H1 (cell line): ENCODE results near the gene GABRR3. TPM values are rescaled to one million over a fixed set of nuclear protein-coding genes. Genes with fewer than 3 reads are reported as not detected.

ENCODE experiments used
- CTCF ChIA-PET: fragments of 300-600 bp; sonication (Branson Sonifier 250); formaldehyde crosslinking; loops from one replicate; lab custom pipeline; 2021; ENCODE audit not compliant: partially characterized antibody; lab: Charles Lee
- POLR2A ChIA-PET: fragments of 300-600 bp; sonication (Branson Sonifier 250); formaldehyde crosslinking; loops from one replicate; lab custom pipeline; 2021; ENCODE audit warnings: inconsistent platforms; ENCODE audit not compliant: partially characterized antibody; lab: Charles Lee
- DNase-seq, 2 experiments: peaks; one replicate each; pipeline versions ENCODE4 v3.0.0 to v3.0.0-alpha.2; 2010 to 2022; ENCODE audit warnings: low spot score in 2 of 2, low read depth in 1 of 2, mixed read lengths in 1 of 2
- FAIRE-seq: peaks from 2 replicates; lab custom pipeline; 2011; peaks lifted over from hg19 to GRCh38; lab: Jason Lieb, UNC
- H2AFZ ChIP-seq: 2 replicates; pipeline ENCODE4 v1.8.1; 2012; ENCODE audit warnings: low read length, inconsistent platforms
- H2AK5ac ChIP-seq: 2 replicates; pipeline ENCODE4 v1.6.1; 2013; ENCODE audit warnings: low read depth, low read length
- H2BK120ac ChIP-seq: replicated peaks from 2 replicates; pipeline ENCODE3; 2013; ENCODE audit warnings: low read depth, low read length, inconsistent platforms
- H2BK12ac ChIP-seq: 2 replicates; pipeline ENCODE4 v1.6.1; 2013; ENCODE audit warnings: low read depth, low read length
- H2BK15ac ChIP-seq: 2 replicates; pipeline ENCODE4 v1.6.1; 2013; ENCODE audit warnings: low read length
- H2BK20ac ChIP-seq: 2 replicates; pipeline ENCODE4 v1.6.1; 2013; ENCODE audit warnings: low read length
- H2BK5ac ChIP-seq: 2 replicates; pipeline ENCODE4 v1.6.1; 2013; ENCODE audit warnings: low read depth, low read length
- H3K14ac ChIP-seq: 2 replicates; pipeline ENCODE4 v1.6.1; 2013; ENCODE audit warnings: inconsistent platforms; ENCODE audit not compliant: insufficient read length
- H3K18ac ChIP-seq: 2 replicates; pipeline ENCODE4 v1.6.1; 2013; ENCODE audit warnings: low read length; ENCODE audit errors: extremely low read depth
- H3K23ac ChIP-seq: 2 replicates; pipeline ENCODE4 v1.6.1; 2013; ENCODE audit warnings: inconsistent platforms; ENCODE audit not compliant: insufficient read length
- H3K23me2 ChIP-seq: 2 replicates; pipeline ENCODE4 v1.6.1; 2013; ENCODE audit warnings: low read depth, low read length
- H3K27ac ChIP-seq: 2 replicates; pipeline ENCODE4 v1.6.1; 2011; ENCODE audit warnings: low read depth, low read length, inconsistent platforms
- H3K27me3 ChIP-seq, 4 experiments: replicated peaks in 1 of 4; 1 replicate in 1 of 4; 2 replicates in 3 of 4; pipeline versions ENCODE4 v1.6.1 to v1.8.1; 2011 to 2013; ENCODE audit warnings: low read length in 3 of 4, mild to moderate bottlenecking in 3 of 4, inconsistent platforms in 2 of 4, mixed read lengths in 2 of 4, moderate library complexity in 1 of 4; ENCODE audit not compliant: control insufficient read depth in 3 of 4, insufficient read depth in 3 of 4; ENCODE audit errors: extremely low read depth in 1 of 4
- H3K36me3 ChIP-seq, 4 experiments: 2 replicates each; pipeline versions ENCODE4 v1.6.1 to v1.8.1; 2011 to 2013; ENCODE audit warnings: mild to moderate bottlenecking in 4 of 4, low read length in 3 of 4, moderate library complexity in 2 of 4, control low read depth in 1 of 4, inconsistent platforms in 1 of 4; ENCODE audit not compliant: insufficient read depth in 4 of 4, control insufficient read depth in 2 of 4
- H3K4ac ChIP-seq: replicated peaks from 2 replicates; pipeline ENCODE3; 2013; ENCODE audit warnings: low read length, low read depth, mixed read lengths, inconsistent platforms; ENCODE audit not compliant: insufficient read length
- H3K4me1 ChIP-seq, 4 experiments: replicated peaks in 1 of 4; 1 replicate in 1 of 4; 2 replicates in 3 of 4; pipeline versions ENCODE4 v1.6.1 to v1.8.1; 2011 to 2013; ENCODE audit warnings: low read length in 3 of 4, inconsistent platforms in 2 of 4, mixed read lengths in 1 of 4; ENCODE audit not compliant: insufficient read depth in 4 of 4, control insufficient read depth in 3 of 4
- H3K4me2 ChIP-seq, 2 experiments: 2 replicates each; pipeline versions ENCODE4 v1.6.1 to v1.8.1; 2011 to 2013; ENCODE audit warnings: low read depth in 2 of 2, low read length in 2 of 2, control low read depth in 1 of 2, inconsistent platforms in 1 of 2, mild to moderate bottlenecking in 1 of 2; ENCODE audit not compliant: insufficient read depth in 1 of 2
- H3K4me3 ChIP-seq, 4 experiments: fragments of 200-600, 300-600 bp in 1 of 4; sonication (generic), shearing (Covaris generic), sonication (Bioruptor Twin) in 1 of 4; 2 replicates each; pipeline versions ENCODE4 v1.5.1 to v1.8.1; 2011 to 2016; ENCODE audit warnings: low read length in 4 of 4, low read depth in 3 of 4, control low read depth in 2 of 4, inconsistent platforms in 2 of 4, mild to moderate bottlenecking in 2 of 4, mixed read lengths in 1 of 4, moderate library complexity in 1 of 4; ENCODE audit not compliant: insufficient read depth in 2 of 4; ENCODE audit errors: extremely low read depth in 1 of 4
- H3K56ac ChIP-seq: replicated peaks from 2 replicates; pipeline ENCODE3; 2013; ENCODE audit warnings: low read depth, mild to moderate bottlenecking, mixed read lengths, low read length, inconsistent platforms; ENCODE audit not compliant: insufficient read length
- H3K79me1 ChIP-seq: 2 replicates; pipeline ENCODE4 v1.6.1; 2013; ENCODE audit warnings: low read depth, low read length, control low read depth
- H3K79me2 ChIP-seq, 2 experiments: 2 replicates each; pipeline versions ENCODE4 v1.6.1 to v1.8.1; 2012 to 2013; ENCODE audit warnings: low read length in 2 of 2, mild to moderate bottlenecking in 2 of 2, inconsistent platforms in 1 of 2; ENCODE audit not compliant: insufficient read depth in 2 of 2, control insufficient read depth in 1 of 2
- H3K9ac ChIP-seq, 4 experiments: replicated peaks in 1 of 4; 1 replicate in 1 of 4; 2 replicates in 3 of 4; pipeline versions ENCODE4 v1.6.1 to v1.8.1; 2011 to 2013; ENCODE audit warnings: low read depth in 3 of 4, low read length in 3 of 4, control low read depth in 2 of 4, mild to moderate bottlenecking in 2 of 4, moderate library complexity in 2 of 4, inconsistent platforms in 1 of 4; ENCODE audit errors: extremely low read depth in 1 of 4
- H3K9me3 ChIP-seq, 2 experiments: 2 replicates each; pipeline versions ENCODE4 v1.6.1 to v1.8.1; 2012 to 2013; ENCODE audit warnings: mild to moderate bottlenecking in 2 of 2, moderate library complexity in 2 of 2, control low read depth in 1 of 2, inconsistent platforms in 1 of 2, low read depth in 1 of 2, low read length in 1 of 2, mixed read lengths in 1 of 2; ENCODE audit not compliant: insufficient read depth in 2 of 2
- H4K20me1 ChIP-seq, 2 experiments: replicated peaks in 1 of 2; 2 replicates each; pipeline versions ENCODE3 to v1.8.1; 2011 to 2013; ENCODE audit warnings: inconsistent platforms in 2 of 2, low read length in 2 of 2, mild to moderate bottlenecking in 1 of 2; ENCODE audit not compliant: insufficient read depth in 2 of 2, control insufficient read depth in 1 of 2
- H4K5ac ChIP-seq: 2 replicates; pipeline ENCODE4 v1.6.1; 2013; ENCODE audit warnings: low read length, low read depth, mixed read lengths, inconsistent platforms; ENCODE audit not compliant: insufficient read length
- H4K8ac ChIP-seq: 2 replicates; pipeline ENCODE4 v1.8.0; 2013; ENCODE audit warnings: mild to moderate bottlenecking, moderate library complexity, low read length, inconsistent platforms; ENCODE audit not compliant: insufficient read depth; ENCODE audit errors: extremely low read depth
- H4K91ac ChIP-seq: replicated peaks from 2 replicates; pipeline ENCODE3; 2013; ENCODE audit warnings: low read length, mixed read lengths, inconsistent platforms; ENCODE audit not compliant: insufficient read length
- CBX8 ChIP-seq: fragments of 300-800, 300-1000 bp; sonication (generic); IDR thresholded peaks from 2 replicates; pipeline ENCODE4 v1.7.1; 2016; ENCODE audit warnings: low read depth, low read length, borderline replicate concordance
- CEBPB ChIP-seq: IDR thresholded peaks from 2 replicates; pipeline ENCODE4 v1.6.1; 2012; ENCODE audit warnings: low read depth, low read length
- EGR1 ChIP-seq: IDR thresholded peaks from 2 replicates; pipeline ENCODE4 v1.6.1; 2011; ENCODE audit warnings: low read depth, low read length, borderline replicate concordance
- EZH2 ChIP-seq: fragments of 200-600 bp; sonication (generic); IDR thresholded peaks from 2 replicates; pipeline ENCODE4 v1.7.1; 2012; ENCODE audit warnings: low read depth, mild to moderate bottlenecking, moderate library complexity, low read length, inconsistent platforms; ENCODE audit not compliant: severe bottlenecking
- FOSL1 ChIP-seq: IDR thresholded peaks from 2 replicates; pipeline ENCODE4 v1.6.1; 2011; ENCODE audit warnings: mild to moderate bottlenecking, low read depth, low read length, moderate library complexity; ENCODE audit not compliant: insufficient read depth
- GTF2F1 ChIP-seq: IDR thresholded peaks from 2 replicates; pipeline ENCODE4 v1.6.1; 2012; ENCODE audit warnings: low read depth, low read length, improper control_type of control experiment, borderline replicate concordance
- KDM5A ChIP-seq: fragments of 200-600 bp; IDR thresholded peaks from 2 replicates; pipeline ENCODE4 v1.7.1; 2012; ENCODE audit warnings: mild to moderate bottlenecking, low read length, inconsistent platforms, mixed read lengths
- SAP30 ChIP-seq: fragments of 300-600 bp; sonication (generic); IDR thresholded peaks from 2 replicates; pipeline ENCODE4 v1.7.1; 2012; ENCODE audit warnings: low read length, moderate library complexity, mild to moderate bottlenecking, inconsistent platforms; ENCODE audit not compliant: insufficient read depth, insufficient replicate concordance
- YY1 ChIP-seq: IDR thresholded peaks from 2 replicates; pipeline ENCODE4 v1.6.1; 2011; ENCODE audit warnings: low read depth, mild to moderate bottlenecking, low read length
- WGBS, 2 experiments: shearing (Covaris generic) in 1 of 2; methylation state at CpG; one replicate each; pipeline versions ENCODE4 v1.1.6 to v1.1.7; 2013 to 2015; ENCODE audit warnings: low lambda C conversion rate in 2 of 2, mixed read lengths in 2 of 2, inconsistent platforms in 1 of 2, low coverage in 1 of 2, missing lambda C conversion rate in 1 of 2; ENCODE audit not compliant: insufficient replicate concordance in 2 of 2, insufficient coverage in 1 of 2, insufficient read length in 1 of 2; ENCODE audit errors: extremely low coverage in 1 of 2, missing lambda C conversion rate in 1 of 2; 5-methylcytosine and 5-hydroxymethylcytosine counted together
- polyA plus RNA-seq, 7 experiments: library from polyadenylated mRNA; depleted of rRNA in 3 of 7; stranded (reverse) in 5 of 7; unstranded in 2 of 7; fragments of >200 nt in 5 of 7; fragments of 200-250 nt in 2 of 7; gene quantifications; 1 replicate in 5 of 7; 2 replicates in 1 of 7; 4 replicates in 1 of 7; pipeline versions ENCODE4 v1.2.1 to v1.2.3, GENCODE V29; 2011 to 2013; ENCODE audit warnings: missing spikeins in 2 of 7, mixed read lengths in 2 of 7
- total RNA-seq: library from RNA; stranded (reverse); fragmentation: NEBNext Ultra II Directional; extraction: Animal tissue kit (Norgen Biotek cat#: 25700); gene quantifications from 2 replicates; pipeline ENCODE4 v1.2.1, GENCODE V29; 2021
- TF ChIP-seq, protein P1 (sequence below): IDR thresholded peaks from 2 replicates; pipeline ENCODE4 v1.6.1; 2012; ENCODE audit warnings: low read length, inconsistent platforms

The GABRR3 gene
- total and polyA plus RNA-seq, 2 of the 8 experiments (the other 6 are each of a cell fraction or from before 2014, with no cell fraction given) = not detected

DNA sequence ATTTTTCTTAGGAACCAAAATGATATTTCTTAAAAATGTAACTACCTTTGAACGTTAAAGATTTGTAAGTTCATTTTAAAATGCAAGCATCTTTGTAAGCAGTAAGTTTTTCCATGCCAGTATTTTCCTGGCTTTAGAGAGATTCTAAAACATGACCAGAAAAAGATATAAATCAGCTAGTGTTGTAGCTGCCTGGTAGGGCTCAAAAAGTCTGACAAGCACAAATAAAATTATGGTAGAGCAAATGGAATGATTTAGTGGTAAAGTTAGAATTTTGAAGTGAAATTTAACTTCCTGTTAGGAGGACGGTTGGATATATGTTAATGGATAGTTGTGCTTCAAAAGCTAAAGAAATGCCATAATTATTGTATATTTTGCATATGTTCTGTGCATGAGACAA is 29.7 kb downstream of the GABRR3 start:
- Histone ChIP-seq H2AK5ac (no peak overlapping the region), H2BK5ac (no peak overlapping the region), H4K20me1 (no peaks in the 10 kb centered on the region), H3K4me3 (no peak overlapping the region), H3K27ac (no peak overlapping the region), H3K9ac (no peak overlapping the region), H3K23me2 (no peaks in the 10 kb centered on the region), H3K9me3 (no peaks in the 10 kb centered on the region), H2AFZ (no peak overlapping the region), H4K91ac (no peak overlapping the region), H3K4me1 (no peaks in the 10 kb centered on the region), H3K18ac (no peak overlapping the region), H2BK20ac (no peak overlapping the region), H2BK12ac (no peak overlapping the region), H3K14ac (no peak overlapping the region), H3K4ac (no peak overlapping the region), H3K79me2 (no peaks in the 10 kb centered on the region), H3K23ac (no peak overlapping the region), H3K56ac (no peak overlapping the region), H3K27me3 (peaks cover 0 to 2% (median 0%) of the 10 kb centered on the region in 4 experiments; a peak in 1 of 7 replicates), H4K5ac (no peak overlapping the region), H3K79me1 (no peaks in the 10 kb centered on the region), H2BK120ac (no peak overlapping the region), H3K36me3 (no peaks in the 10 kb centered on the region), H2BK15ac (no peak overlapping the region), H4K8ac (no peak overlapping the region), H3K4me2 (no peak overlapping the region)
- 79% methylated on average over 2 of the region's 2 CpGs; no CpG with 5 or more reads in 1 of the 2 experiments for whole genome bisulfite sequencing, 2 experiments
- POLR2A ChIA-PET = no interaction called here
- DNase-seq (no peak), FAIRE-seq (no peak)
- CTCF ChIA-PET = interaction anchor here (0.7 to 1.2 kb wide), 3 partner anchors 14 to 508 kb away, joined by 3 to 4 read pairs (median 3); no protein-coding TSS in a partner anchor
- TF ChIP-seq CBX8 (no peak), FOSL1 (no peak), GTF2F1 (no peak), YY1 (no peak), EZH2 (no peak), KDM5A (no peak), CEBPB (no peak), EGR1 (no peak), SAP30 (no peak)
- TF ChIP-seq, protein P1, sequence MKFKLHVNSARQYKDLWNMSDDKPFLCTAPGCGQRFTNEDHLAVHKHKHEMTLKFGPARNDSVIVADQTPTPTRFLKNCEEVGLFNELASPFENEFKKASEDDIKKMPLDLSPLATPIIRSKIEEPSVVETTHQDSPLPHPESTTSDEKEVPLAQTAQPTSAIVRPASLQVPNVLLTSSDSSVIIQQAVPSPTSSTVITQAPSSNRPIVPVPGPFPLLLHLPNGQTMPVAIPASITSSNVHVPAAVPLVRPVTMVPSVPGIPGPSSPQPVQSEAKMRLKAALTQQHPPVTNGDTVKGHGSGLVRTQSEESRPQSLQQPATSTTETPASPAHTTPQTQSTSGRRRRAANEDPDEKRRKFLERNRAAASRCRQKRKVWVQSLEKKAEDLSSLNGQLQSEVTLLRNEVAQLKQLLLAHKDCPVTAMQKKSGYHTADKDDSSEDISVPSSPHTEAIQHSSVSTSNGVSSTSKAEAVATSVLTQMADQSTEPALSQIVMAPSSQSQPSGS = no peak
